BE2C (cell line): ENCODE results near the gene CAPZA2.

Experiments used
- DNase-seq: peaks from one replicate; pipeline ENCODE4 v3.0.0-alpha.2; 2020
- H3K27me3 ChIP-seq: fragments of 250-450 bp; sonication (Bioruptor Pico); 2 replicates; pipeline ENCODE4 v1.5.1; 2020; ENCODE audit warnings: mild to moderate bottlenecking
- H3K36me3 ChIP-seq: fragments of 250-450 bp; sonication (Bioruptor Pico); 2 replicates; pipeline ENCODE4 v1.5.1; 2020; ENCODE audit warnings: mild to moderate bottlenecking
- H3K4me1 ChIP-seq: fragments of 250-450 bp; sonication (Bioruptor Pico); 2 replicates; pipeline ENCODE4 v1.5.1; 2020
- H3K4me3 ChIP-seq: 2 replicates; pipeline ENCODE4 v1.5.1; 2011; ENCODE audit warnings: low read depth, low read length
- H3K9me3 ChIP-seq: fragments of 250-450 bp; sonication (Bioruptor Pico); 2 replicates; pipeline ENCODE4 v1.5.1; 2020
- CTCF ChIP-seq: IDR thresholded peaks from 2 replicates; pipeline ENCODE4 v1.5.1; 2012; ENCODE audit warnings: mild to moderate bottlenecking, low read depth, low read length

The CAPZA2 gene

GRCh38 chr7:116888895-116889294 is 26.5 kb downstream of the CAPZA2 start:
- no peak for TF ChIP-seq CTCF
- Histone ChIP-seq H3K36me3 (peaks cover 26% of the 10 kb centered on the region), H3K9me3 (no peaks in the 10 kb centered on the region), H3K4me1 (no peaks in the 10 kb centered on the region), H3K4me3 (no peak overlapping the region), H3K27me3 (no peaks in the 10 kb centered on the region)
- no peak for DNase-seq

- no peak for TF ChIP-seq CTCF
- no peaks in the 10 kb centered on the region for H3K27me3 ChIP-seq
- H3K36me3 ChIP-seq, result peaks cover 29% of the 10 kb centered on the region
- H3K9me3 ChIP-seq, result no peaks in the 10 kb centered on the region
- no peak for DNase-seq
- H3K4me3 ChIP-seq, result no peak overlapping the region
- no peaks in the 10 kb centered on the region for H3K4me1 ChIP-seq
Measured at GRCh38 chr7:116895849-116896248, 33.5 kb downstream of the CAPZA2 start.

GRCh38 chr7:116897661-116898060 is 35.3 kb downstream of the CAPZA2 start:
- no peaks in the 10 kb centered on the region for H3K9me3 ChIP-seq
- peaks cover 32% of the 10 kb centered on the region for H3K36me3 ChIP-seq

GRCh38 chr7:116899308-116899707 is 36.9 kb downstream of the CAPZA2 start:
- no peak for DNase-seq
- no peaks in the 10 kb centered on the region for H3K9me3 ChIP-seq
- no peaks in the 10 kb centered on the region for H3K27me3 ChIP-seq
- H3K4me1 ChIP-seq, result no peaks in the 10 kb centered on the region
- H3K4me3 ChIP-seq, result no peak overlapping the region
- no peak for TF ChIP-seq CTCF
- H3K36me3 ChIP-seq, result peaks cover 19% of the 10 kb centered on the region

More at GRCh38 chr7:116897661-116898060, 35.3 kb downstream of the CAPZA2 start:
- Histone ChIP-seq H3K4me1 (no peaks in the 10 kb centered on the region), H3K27me3 (no peaks in the 10 kb centered on the region), H3K4me3 (no peak overlapping the region)
- DNase-seq, result no peak
- TF ChIP-seq CTCF, result no peak

GRCh38 chr7:116901143-116901542 is 38.8 kb downstream of the CAPZA2 start:
- Histone ChIP-seq H3K4me3 (no peak overlapping the region), H3K4me1 (no peaks in the 10 kb centered on the region), H3K27me3 (no peaks in the 10 kb centered on the region), H3K9me3 (no peaks in the 10 kb centered on the region), H3K36me3 (peaks cover 16% of the 10 kb centered on the region)
- no peak for TF ChIP-seq CTCF
- DNase-seq, result no peak

- H3K4me1 ChIP-seq, result no peaks in the 10 kb centered on the region
- no peak for DNase-seq
- TF ChIP-seq CTCF, result no peak
- no peak overlapping the region for H3K4me3 ChIP-seq
- H3K9me3 ChIP-seq, result no peaks in the 10 kb centered on the region
- H3K27me3 ChIP-seq, result no peaks in the 10 kb centered on the region
- H3K36me3 ChIP-seq, result peaks cover 23% of the 10 kb centered on the region
Measured at GRCh38 chr7:116902867-116903266, 40.5 kb downstream of the CAPZA2 start.
